H1 (cell line): ENCODE measurements around the gene CAMK2G. TPM values are rescaled to one million over a fixed set of nuclear protein-coding genes. Genes with fewer than 3 reads are reported as not detected.

Experiments
- FOSL1 ChIP-seq: IDR thresholded peaks from 2 replicates; pipeline ENCODE4 v1.6.1; 2011; ENCODE audit warnings: mild to moderate bottlenecking, low read depth, low read length, moderate library complexity; ENCODE audit not compliant: insufficient read depth
- KDM5A ChIP-seq: fragments of 200-600 bp; IDR thresholded peaks from 2 replicates; pipeline ENCODE4 v1.7.1; 2012; ENCODE audit warnings: mild to moderate bottlenecking, low read length, inconsistent platforms, mixed read lengths
- POLR2AphosphoS5 ChIP-seq: IDR thresholded peaks from 2 replicates; pipeline ENCODE4 v1.6.1; 2011; ENCODE audit warnings: low read depth, low read length
- RBBP5 ChIP-seq: IDR thresholded peaks from 2 replicates; pipeline ENCODE4 v1.7.1; 2012; ENCODE audit warnings: low read depth, mild to moderate bottlenecking, inconsistent platforms, low read length, moderate library complexity, borderline replicate concordance
- TAF1 ChIP-seq: IDR thresholded peaks from 2 replicates; pipeline ENCODE4 v1.6.1; 2011; ENCODE audit warnings: mild to moderate bottlenecking, low read depth, low read length
- polyA plus RNA-seq, 7 experiments: library from polyadenylated mRNA; depleted of rRNA in 3 of 7; stranded (reverse) in 5 of 7; unstranded in 2 of 7; fragments of >200 nt in 5 of 7; fragments of 200-250 nt in 2 of 7; gene quantifications; 1 replicate in 5 of 7; 2 replicates in 1 of 7; 4 replicates in 1 of 7; pipeline versions ENCODE4 v1.2.1 to v1.2.3, GENCODE V29; 2011 to 2013; ENCODE audit warnings: missing spikeins in 2 of 7, mixed read lengths in 2 of 7
- total RNA-seq: library from RNA; stranded (reverse); fragmentation: NEBNext Ultra II Directional; extraction: Animal tissue kit (Norgen Biotek cat#: 25700); gene quantifications from 2 replicates; pipeline ENCODE4 v1.2.1, GENCODE V29; 2021

CAMK2G gene
- total and polyA plus RNA-seq, 2 of the 8 experiments (the other 6 are each of a cell fraction or from before 2014, with no cell fraction given) = 28.9 to 31.7 TPM

GRCh38 chr10:73843261-73843660, 31.1 kb downstream of the CAMK2G start (continued):
- TF ChIP-seq KDM5A (no peak), RBBP5 (no peak), POLR2AphosphoS5 (no peak), FOSL1 (no peak), TAF1 (no peak)
